HG02763 (cell line): ENCODE data around the gene PERCC1.

ENCODE experiments used
- ATAC-seq: cut with Tn5 transposase; IDR thresholded peaks from one replicate; pipeline ENCODE4 v1.9.1; 2021; ENCODE audit warnings: mild to moderate bottlenecking, moderate library complexity; ENCODE audit not compliant: unreplicated experiment

PERCC1 gene

DNA sequence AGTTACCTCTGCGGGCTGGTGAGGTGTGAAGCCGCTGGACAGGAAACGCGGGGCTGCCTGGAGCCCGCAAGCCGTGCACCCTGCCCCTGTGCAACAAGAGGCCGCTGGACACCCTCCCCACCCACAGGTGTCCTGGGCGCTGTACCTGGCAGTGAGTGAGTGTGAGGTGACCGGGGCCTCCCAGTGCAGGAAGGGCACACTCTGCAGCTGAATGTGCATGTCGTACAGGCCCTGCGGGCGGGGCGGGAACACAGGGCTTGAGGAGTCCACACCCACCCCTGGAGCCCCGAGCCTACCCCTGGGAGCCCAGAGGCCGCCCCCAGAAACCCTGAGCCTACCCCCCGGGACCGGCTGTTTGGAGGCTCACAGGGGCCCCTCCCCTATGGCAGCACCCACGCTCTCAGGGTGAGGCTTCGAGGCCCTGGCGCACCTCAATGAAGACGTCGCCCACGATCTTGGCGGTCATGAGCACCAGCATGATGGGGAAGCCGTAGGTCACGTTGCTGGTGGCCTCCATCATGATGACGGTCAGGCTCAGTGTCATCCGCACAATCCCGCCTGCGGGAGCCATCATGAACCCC, 17.7 kb downstream of the PERCC1 start:
- no peak for ATAC-seq

DNA sequence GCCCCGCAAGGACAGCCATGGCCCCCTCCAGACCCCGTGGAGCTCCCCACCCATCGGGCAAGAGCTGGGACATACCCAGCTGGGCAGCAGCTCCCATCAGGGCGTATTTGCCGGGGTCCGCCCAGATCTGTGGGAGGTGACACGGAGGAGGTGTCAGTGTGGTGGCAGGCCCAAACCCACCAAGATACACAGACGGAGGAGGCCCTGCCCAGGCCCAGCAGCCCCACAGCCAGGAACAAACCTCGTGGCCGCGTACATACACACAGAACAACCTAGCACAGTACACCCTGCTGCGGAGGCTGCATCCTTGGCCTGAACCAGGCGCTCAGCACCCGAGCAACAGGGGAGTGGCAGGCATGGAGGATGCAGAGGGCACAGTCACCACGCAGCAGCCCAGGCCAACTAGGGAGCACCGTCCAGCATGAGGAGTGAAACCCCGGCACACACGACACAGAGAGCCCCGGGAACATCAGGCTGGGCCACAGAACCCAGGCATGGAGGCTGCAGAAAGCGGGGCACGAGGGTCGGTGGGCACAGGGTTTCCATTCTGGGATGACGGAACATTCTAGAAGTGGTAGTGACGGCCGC, 18.4 kb downstream of the PERCC1 start:
- no peak for ATAC-seq

DNA sequence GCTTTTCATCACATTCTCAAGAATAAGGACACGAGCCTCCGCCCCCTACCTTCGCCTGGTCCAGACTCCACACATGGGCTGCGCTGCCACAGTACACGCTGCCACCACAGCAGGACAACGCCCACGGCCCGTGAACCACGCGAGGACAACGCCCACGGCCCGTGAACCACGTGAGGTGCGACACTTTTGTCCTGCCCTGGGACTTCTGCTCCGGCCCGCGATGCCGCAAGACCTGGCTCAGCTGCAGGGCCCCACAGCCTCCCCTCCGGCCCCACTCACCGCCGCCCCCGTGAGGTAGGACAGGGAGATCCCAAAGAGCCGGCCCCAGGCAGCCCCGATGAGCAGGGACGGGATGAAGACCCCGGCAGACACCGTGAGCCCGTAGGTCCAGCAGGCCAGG, 19.3 kb downstream of the PERCC1 start:
- no peak for ATAC-seq

DNA sequence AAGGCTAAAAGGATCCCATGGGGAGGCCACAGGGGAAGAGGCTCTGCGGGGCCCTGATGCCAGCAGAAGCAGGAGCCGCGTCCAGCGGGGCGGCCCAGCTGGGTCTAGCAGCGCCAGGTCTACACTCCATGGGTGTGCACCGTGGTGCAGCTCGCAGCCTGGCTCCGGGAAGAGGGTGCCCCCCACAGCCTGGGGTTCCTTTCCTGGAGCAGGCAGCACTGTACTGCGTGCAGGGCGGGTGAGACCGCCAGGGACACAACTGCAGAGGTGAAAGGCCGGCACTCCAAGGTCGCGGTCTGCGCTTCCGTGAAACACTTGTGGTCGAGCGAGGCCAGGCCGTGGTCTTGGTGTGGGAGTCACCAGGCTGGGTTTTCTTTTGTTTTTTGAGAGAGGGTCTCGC, 20.0 kb downstream of the PERCC1 start:
- ATAC-seq: no peak

DNA sequence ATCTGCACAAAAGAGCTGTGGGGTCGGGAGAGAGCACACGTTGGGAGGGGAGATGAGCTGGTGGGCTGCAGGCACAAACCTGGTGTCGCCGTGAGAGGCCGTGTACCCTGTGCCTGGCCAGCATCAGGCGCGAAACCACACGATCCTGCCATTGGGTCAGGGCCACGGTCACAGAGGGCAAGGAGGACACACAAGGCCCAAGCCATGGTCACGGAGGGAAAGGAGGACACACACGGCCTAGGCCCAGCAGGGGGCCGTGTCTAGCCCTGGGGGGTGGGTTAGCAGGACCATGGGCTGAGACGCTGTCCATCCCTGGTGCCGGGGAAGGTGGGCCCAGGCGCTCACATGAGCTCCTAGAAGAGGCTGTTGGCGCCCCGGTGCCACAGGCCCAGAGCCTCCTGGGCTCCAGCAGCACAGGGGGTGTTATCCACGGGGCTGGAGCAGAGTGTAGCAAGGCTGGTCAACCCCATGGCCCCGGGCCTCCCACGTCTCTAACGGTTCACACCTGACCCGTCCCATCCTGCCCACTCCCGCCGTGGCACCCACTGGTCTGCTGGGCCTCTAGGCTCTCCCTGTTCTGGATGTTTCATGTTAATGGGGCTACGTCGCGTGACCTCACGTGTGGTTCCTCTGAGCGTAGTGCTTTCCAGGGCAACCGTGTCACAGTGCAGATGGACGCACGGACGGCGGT, 21.0 kb downstream of the PERCC1 start:
- ATAC-seq: no peak

DNA sequence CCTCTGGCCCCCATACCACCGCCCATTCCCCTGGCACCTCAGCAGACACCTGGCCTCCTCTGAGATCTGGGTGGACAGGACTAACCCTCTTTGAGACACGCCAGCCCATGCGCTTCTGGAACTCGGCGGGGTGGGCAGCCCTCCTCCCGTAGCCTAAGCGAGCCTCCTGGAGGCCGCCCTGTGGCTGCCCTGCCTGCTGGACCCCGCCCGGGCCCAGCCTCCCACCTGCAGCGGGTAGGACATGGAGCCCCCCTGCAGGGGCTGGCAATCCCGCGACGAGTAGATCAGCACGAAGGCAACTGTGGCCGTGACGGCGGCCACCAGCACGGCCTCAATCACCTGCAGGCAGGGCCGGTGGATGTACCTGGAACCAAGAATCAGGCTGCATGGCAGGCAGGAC, 21.7 kb downstream of the PERCC1 start:
- ATAC-seq: no peak

DNA sequence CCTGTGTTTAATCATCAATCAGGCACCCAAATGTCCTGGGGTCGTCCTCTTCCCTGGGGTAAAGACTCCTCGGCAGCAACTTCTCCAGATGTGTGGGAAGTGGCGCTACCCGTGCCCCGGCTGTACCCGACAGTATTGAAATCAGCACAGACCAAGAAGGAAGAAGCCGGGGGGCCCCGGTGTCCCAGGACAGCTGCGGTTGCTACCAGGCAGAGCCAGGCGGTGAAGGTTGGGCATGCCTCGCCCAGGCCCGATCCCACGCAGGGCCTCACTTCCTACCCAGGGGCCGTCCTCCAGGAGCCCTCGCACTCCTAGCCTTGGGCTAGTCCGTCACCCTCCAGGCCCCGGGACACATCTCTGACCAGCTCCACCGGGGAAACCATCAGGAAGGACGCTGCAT, 22.4 kb downstream of the PERCC1 start:
- no peak for ATAC-seq

DNA sequence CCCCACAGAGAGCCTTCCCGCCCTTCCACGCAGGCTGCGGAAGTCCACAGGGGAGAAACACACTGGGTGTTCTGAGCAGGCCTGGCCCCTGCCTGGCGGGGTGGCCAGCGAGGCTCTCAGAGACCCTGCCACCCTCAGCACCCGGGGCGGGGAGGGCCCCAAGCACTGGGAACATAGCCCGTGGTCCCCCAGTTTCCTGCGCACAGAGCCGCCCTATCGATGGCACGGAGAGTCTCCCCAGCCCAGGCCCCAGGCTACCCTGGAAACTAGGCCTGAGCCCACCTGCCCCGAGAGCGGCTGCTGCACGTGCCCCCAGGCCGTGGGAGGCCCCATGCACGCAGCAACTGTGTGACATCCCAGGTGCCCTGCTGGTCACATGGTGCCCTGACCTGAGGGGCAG, 23.7 kb downstream of the PERCC1 start:
- no peak for ATAC-seq

DNA sequence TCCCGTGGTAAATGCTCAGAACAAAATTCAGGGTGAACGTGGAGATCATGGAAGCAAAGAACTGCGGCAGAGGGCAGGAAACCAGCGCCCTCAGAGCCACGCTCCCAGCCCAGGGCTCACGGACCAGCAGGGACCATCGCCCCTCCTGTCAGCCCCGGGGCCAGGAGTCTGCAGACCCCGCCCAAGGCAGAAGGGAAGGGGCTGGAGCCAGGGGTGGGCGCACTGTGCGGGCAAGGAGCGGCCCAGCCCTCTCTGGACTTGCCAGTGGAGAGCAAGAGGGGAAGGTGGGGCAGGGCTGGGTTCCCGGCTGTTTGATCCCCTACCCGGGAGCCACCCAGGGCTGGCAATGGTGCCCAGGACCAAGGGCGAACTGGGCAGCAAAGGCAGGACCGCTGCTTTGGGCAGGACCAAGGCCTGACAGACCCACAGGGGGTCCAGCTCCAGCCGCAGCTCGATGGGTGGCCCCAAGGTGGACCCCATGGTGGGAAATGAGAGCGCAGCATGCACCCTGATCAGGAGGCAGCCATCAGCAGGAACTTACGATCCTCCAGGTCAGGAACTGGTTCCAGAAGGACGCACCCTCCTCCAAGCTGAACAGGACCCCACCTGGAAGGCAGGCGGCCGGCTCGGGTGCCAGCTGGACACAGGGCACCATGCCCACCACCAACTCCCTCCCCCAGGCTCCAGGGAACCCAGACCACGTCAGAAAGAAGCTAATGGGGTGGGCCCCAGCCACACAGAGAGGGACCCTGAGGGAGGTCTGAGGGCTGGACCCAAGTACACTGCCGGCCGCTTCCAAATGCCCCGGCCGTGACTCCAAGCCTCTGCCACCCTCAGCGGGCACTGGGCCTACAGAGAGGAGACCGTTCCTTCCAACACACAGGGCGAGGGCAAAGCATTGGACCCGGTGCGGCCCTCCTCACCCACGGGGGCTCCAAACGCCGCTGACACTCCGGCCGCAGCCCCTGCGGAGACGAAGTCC, 24.6 kb downstream of the PERCC1 start:
- ATAC-seq: no peak

DNA sequence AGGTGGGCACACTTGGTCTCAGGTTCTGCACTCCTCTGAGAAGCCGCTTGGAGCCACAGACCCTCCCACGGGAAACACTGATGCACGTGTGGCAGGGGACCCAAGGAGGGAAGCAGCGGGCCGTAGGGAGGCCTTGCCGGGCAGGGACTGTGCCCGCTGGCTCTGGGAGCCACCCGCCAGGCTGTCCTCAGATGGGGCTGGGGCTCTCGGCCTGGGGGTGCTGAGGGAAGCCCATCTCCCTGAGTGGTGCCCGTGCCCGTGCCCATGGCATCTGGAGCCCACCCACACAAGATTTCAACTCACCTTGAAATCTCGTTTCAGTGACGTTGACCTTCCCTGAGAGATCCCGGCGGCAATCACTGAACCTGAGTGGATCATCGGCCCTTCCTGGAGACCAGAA, 26.1 kb downstream of the PERCC1 start:
- no peak for ATAC-seq

DNA sequence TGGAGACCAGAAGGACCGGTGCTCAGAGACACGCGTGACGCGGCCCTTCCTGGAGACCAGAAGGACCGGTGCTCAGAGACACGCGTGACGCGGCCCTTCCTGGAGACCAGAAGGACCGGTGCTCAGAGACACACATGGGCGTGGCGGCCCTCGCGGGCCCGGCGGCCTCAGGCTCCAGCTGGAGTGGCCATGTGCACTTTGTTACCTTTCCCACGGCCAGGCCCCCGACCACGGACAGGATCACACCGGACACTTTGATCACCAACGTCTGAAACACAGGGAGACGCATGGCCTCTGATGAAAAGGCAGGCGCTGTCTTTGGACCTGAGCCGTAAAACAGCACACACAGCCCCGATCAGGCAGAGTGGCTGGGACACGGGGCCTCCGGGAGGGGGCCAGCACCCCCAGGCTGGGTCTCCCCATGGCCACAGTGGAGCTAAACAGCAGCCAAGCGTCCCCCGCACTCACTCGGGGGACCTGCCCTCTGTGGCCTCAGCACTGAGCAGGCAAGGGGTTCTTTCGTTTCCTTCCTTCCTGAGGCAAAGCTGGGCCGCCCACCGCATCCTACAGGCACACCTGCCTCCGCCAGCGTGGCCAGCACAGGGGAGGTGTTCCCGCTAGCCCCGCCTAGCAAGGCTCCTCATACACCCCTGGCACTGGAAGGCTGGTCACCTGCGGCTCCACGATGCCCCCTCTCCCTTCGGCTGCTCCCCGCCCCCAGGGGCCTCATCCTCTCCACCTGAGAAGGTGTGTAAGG, 26.8 kb downstream of the PERCC1 start:
- no peak for ATAC-seq

DNA sequence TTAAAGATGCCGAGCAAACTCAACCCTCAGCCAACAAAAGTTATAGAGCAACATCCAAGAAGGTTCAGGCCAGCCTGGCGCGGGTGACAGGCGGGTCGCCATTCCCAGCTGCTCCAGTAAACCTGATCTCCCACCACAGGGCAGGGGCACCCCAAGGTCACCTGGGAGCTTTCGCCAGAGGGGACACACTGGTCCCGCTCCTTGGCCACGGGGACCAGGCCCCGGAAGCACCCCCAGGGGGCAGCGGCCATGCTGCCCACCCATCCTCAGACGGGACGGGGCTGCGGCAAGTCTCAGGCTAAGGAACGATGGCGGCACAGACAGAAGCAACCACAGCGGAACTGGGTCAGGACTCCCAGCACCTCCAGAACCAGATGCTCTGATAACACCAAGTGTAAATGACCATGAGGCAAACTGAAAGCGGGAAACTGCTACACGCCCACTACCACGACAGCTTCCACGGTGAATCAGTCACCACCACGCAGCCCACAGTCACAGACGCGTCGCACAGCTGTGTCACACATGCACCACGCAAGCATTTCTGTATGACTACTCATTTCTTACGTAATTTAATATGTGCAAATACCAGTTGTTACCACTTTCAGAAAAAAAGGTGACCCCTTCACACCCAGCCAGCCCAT, 27.6 kb downstream of the PERCC1 start:
- no peak for ATAC-seq

DNA sequence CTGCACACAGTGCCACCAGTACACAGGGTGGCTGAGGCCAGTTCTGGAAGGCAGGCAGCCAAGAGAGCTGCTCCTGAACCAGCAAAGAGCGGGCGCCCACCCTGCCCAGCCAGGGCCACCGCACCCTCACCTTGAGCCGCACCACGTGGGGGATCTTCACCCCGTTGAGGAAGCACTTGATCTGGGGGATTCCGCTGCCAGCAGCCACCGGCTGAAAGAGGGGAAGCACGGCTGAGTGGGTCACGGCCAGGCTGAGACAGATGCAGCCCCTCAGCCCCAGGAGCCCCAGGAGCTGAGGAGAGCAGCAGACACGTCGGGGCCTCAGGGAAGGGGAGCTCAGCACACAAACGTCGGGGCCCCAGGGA, 28.1 kb downstream of the PERCC1 start:
- no peak for ATAC-seq

DNA sequence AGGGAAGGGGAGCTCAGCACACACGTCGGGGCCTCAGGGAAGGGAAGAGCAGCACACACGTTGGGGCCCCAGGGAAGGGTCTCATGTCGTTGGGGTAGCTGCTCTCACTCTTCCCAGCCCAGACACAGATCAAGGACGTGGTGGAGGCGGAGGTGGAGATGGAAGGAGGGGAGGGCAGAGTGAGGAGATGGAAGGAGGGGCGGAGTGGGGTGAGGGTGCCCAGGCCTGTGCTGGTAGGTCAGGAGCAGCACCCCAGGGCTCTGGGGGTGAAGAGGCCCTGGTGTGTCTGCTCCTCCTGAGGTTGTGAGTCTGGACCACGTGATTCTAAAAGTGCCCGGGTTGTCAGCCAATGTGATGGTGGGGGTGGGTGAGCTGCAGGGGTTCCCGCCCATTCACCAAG, 29.1 kb downstream of the PERCC1 start:
- no peak for ATAC-seq

DNA sequence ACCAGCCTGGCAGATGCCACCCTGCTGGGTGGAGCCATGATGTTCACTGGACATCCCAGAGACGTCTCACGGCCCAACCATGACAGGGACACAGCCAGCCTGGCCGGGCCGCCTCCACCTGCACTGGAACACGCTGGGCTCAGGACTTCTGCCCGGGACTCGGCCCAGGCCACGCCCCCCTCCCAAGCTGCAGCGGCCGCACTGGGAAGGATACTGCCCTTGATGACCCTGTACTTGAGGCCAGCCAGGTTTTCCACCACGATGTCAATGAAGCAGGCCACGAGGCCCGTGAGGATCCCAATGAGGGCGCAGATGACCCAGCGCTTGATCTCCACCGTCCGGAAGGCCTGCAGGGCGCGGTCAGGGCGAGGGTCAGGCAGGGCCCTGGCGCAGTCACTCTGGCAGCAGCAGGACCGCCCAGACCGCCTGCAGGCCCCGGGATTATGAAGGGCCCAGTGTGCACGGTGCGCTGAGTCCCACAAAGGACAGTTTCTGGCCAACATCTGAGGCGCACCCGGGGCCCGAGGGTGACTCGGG, 29.8 kb downstream of the PERCC1 start:
- no peak for ATAC-seq

DNA sequence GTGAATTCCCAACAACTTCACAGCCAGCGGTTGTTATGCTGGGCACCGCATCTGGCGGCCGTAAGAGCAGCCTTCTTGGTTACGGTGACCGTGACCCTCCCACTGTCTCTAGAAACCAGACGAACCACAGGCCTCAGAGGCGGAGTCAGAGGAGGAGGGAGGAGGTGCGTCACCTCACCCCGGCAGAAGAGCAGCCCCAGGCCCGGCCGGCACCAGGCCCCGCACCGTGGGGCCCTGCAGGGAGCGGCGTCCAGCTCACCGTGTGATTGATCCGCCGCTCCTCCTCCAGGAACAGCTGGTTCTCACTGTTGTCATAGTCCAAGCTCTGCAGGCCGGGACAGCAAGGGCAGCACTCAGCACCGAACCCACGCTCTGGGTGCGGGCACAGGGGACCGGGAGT, 30.3 kb downstream of the PERCC1 start:
- ATAC-seq: no peak

DNA sequence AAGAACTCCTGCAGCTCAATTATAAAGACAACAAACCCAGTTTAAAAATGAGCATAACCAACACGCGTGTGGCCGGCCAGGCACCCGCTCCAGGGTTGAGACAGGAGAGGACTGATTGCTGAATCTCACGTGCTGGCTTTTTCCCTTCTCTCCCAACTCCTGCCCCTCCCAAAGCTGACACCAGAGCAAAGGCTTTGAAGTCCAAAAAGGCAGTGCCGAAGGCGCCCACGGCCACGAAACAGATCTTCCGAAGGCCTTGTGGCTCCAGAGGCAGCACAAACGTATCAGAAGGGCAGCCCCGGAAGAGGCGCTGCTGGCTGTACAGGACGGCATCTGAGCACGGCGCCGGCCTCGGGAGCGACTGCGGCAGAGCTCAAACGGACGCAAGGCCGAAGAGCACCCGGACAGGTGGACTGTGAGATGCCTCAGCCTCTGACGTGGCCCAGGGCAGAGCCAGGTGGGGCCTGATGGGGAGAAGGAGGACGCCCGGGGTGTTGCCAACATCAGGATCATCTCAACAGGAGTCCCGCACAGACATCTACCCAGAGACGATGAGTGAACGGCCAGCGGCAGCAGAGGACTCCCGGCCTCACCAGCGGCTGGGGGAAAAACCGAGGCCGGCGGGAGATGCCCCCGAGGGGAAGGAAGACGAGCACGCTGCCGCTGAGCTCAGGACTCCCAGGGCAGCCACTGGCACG, 33.5 kb downstream of the PERCC1 start:
- ATAC-seq: no peak

DNA sequence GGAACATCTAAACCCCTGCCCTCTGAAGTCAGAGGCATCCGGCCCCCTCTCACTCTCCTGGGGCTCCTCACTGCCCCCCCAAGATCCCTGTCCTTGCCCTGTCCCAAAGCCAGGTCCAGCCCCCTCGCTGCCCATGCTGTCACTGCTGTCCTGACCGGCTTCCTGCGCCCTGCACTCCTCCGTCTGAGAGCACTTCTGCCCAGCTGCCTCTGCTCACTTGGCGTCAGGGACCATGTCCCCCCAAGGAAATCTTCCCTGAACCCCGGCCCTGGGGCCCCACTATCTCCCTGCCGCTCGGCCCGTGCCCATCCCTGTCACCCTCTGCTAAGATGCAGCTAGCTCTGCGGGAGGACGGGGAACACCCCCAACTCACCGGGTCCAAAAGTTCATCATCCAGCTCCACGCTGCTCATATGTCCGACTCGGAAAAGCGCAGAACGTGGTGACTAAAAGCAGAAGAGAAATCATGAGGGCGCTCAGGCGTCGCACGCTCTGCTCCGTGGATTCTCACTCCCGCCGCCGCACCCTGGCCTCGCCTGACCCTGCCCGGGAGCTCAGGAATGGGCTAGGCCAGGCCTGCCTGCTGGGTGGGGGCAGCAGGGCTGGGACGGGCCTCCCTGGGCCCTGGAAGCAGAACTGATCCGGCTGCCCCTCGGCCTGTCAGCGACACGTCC, 34.2 kb downstream of the PERCC1 start:
- no peak for ATAC-seq

DNA sequence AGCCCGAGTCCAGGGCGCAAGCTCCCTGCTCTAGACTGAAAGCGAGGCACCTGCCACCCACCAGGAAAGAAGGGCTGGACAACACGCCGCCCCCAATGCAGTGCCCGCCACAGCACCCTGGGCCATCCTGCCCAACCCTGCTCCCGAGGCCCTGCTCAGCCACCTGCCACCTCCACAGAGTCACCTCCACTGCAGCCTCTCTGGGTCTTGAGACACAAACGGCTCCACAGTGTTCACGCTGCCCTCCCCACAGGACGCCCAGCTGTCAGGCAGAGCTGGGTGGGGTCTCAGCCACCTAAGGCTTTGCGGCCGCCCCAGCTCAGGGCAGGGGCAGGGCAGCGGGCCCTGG, 34.7 kb downstream of the PERCC1 start:
- no peak for ATAC-seq
